Heart left ventricle (tissue), 13 donors: Measurements from ENCODE around the gene FKBP8.

Source experiments
- POLR2A ChIP-seq, 2 donors: fragments of 450-650 bp; IDR thresholded peaks; one replicate each; pipeline ENCODE4 v1.6.1; 2017; ENCODE audit warnings: antibody characterized with exemption in 2 of 2, mild to moderate bottlenecking in 2 of 2, moderate library complexity in 2 of 2
- TF ChIP-seq, protein P1 (sequence below), 12 donors: fragments of 200-600 bp; sonication (generic) in 4 of 12; IDR thresholded peaks; one replicate each; pipeline versions ENCODE4 v1.5.0 to v1.8.0; 2018 to 2022; ENCODE audit warnings: antibody characterized with exemption in 12 of 12, mild to moderate bottlenecking in 5 of 12
- donor health status: ischemic (EF 13 %, LVEDD 7.1; RV severe dilation, severe dysfunction).
- donor health status: DM: no; HTN: yes; CAD: no.
- donor health status: DM: no; HTN: no; CAD: no.
- donor health status: ischemic (EF 25% LVEDD 6.9; RV normal size, moderate dysfunction).
- donor health status: ischemic (EF 25% LVEDD 5.7; RV mildly dilated, moderate dysfunction).
- donor health status: ischemic (EF 35%, LVEDD 5.7; RV mildly dilated, moderate dysfunction).
- donor health status: nonischemic (EF 11% LVEDD 7.7; RV severe dilation, severe dysfunction).
- donor health status: DM: yes; HTN: yes; CAD: no.
- donor health status: PGD.
- donor health status: ischemic (EF 29% LVEDD 5.4; RV normal size, mild dysfunction).
- donor health status: nonischemic (EF 23%, LVEDD 6.1; RV moderate dilation, normal function).

DNA sequence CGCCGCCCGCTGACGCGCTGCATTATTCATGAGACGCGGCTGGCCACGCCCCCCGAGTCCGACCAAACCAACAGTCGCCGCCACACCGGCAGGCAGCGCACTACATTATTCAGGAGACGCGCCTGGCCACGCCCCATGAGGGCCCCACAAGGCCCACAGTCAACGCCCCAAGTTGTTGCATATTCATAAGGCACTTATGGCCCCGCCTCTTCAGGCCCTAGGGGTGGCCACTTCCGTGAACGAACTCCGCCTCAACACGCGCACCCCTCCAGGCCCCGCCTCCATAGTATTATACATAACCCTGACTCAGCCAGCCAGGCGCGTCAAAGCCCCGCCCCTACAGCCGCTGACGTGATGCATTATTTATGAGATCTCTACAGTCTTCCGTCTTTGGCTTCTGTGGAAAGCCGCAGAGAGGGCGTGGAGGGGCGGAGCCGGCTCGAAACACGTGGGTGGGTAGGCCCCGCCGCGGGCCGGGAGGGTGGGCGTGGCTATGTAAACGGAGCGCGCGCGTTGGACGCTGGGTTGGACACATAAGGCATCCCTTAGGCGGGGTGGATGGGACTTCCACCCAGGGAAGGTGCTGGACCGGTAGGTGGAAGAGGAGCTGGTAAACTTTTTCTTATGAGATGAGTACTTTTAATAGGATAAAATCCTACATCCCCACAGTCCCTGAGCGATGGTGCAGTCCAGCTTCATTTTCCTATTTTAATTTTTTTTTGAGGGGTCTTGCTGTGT lies 21.1 kb downstream of the FKBP8 start:
- TF ChIP-seq, protein P1, sequence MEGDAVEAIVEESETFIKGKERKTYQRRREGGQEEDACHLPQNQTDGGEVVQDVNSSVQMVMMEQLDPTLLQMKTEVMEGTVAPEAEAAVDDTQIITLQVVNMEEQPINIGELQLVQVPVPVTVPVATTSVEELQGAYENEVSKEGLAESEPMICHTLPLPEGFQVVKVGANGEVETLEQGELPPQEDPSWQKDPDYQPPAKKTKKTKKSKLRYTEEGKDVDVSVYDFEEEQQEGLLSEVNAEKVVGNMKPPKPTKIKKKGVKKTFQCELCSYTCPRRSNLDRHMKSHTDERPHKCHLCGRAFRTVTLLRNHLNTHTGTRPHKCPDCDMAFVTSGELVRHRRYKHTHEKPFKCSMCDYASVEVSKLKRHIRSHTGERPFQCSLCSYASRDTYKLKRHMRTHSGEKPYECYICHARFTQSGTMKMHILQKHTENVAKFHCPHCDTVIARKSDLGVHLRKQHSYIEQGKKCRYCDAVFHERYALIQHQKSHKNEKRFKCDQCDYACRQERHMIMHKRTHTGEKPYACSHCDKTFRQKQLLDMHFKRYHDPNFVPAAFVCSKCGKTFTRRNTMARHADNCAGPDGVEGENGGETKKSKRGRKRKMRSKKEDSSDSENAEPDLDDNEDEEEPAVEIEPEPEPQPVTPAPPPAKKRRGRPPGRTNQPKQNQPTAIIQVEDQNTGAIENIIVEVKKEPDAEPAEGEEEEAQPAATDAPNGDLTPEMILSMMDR (IDR thresholded peaks at IDR 0.05), result peak in 5 of 12 donors; percentile 8 to 57 (median 39)
- peak in 1 of 2 donors; percentile 44 for TF ChIP-seq POLR2A (IDR thresholded peaks at IDR 0.05)
